PFSK-1 (cell line): Measurements from ENCODE around the gene HSPBAP1.

Experiments
- FOXP2 ChIP-seq: optimal IDR thresholded peaks from 2 replicates; pipeline ENCODE3; 2011; ENCODE audit warnings: borderline replicate concordance, control low read depth, inconsistent platforms; ENCODE audit not compliant: insufficient read depth; ENCODE audit errors: extremely low read length, extremely low read depth
- POLR2AphosphoS5 ChIP-seq: IDR thresholded peaks from 2 replicates; pipeline ENCODE4 v1.6.1; 2012; ENCODE audit warnings: low read depth, mild to moderate bottlenecking, control low read depth, low read length, moderate library complexity
- SIN3A ChIP-seq: IDR thresholded peaks from 2 replicates; pipeline ENCODE4 v1.6.1; 2012; ENCODE audit warnings: mild to moderate bottlenecking, low read length, moderate library complexity, borderline replicate concordance; ENCODE audit not compliant: insufficient read depth
- TAF1 ChIP-seq: IDR thresholded peaks from 2 replicates; pipeline ENCODE4 v1.6.1; 2012; ENCODE audit warnings: low read length, control low read depth, borderline replicate concordance; ENCODE audit not compliant: insufficient read depth
- TF ChIP-seq, protein P1 (sequence below), 2 experiments: IDR thresholded peaks; 2 replicates each; pipeline versions ENCODE4 v1.6.1 to v1.8.0; 2011 to 2012; ENCODE audit warnings: low read depth in 2 of 2, low read length in 2 of 2, control low read depth in 1 of 2, inconsistent platforms in 1 of 2, mild to moderate bottlenecking in 1 of 2, moderate library complexity in 1 of 2; ENCODE audit not compliant: insufficient read depth in 1 of 2

The HSPBAP1 gene

DNA sequence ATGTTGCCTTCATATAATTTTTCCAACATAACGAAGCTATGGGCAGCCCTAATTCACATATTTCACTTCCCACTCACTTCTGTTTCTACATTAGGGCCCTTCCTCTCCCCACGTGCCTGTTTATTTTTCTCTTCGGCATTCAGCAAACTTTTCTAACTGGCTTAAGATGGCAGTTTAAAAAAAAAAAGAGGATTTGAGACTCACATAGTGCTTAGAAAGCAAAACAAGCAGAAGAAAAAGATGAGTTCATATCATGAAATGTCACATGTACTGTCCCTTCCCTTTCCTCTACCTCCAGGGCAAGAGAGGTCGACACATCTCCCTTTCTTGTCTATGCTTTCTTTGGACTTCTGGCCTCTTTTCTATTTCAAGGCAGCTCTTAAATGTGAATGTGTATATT, 31.8 kb upstream of the HSPBAP1 start:
- TF ChIP-seq FOXP2 (no peak), POLR2AphosphoS5 (no peak), SIN3A (no peak), TAF1 (no peak)
- TF ChIP-seq, protein P1, sequence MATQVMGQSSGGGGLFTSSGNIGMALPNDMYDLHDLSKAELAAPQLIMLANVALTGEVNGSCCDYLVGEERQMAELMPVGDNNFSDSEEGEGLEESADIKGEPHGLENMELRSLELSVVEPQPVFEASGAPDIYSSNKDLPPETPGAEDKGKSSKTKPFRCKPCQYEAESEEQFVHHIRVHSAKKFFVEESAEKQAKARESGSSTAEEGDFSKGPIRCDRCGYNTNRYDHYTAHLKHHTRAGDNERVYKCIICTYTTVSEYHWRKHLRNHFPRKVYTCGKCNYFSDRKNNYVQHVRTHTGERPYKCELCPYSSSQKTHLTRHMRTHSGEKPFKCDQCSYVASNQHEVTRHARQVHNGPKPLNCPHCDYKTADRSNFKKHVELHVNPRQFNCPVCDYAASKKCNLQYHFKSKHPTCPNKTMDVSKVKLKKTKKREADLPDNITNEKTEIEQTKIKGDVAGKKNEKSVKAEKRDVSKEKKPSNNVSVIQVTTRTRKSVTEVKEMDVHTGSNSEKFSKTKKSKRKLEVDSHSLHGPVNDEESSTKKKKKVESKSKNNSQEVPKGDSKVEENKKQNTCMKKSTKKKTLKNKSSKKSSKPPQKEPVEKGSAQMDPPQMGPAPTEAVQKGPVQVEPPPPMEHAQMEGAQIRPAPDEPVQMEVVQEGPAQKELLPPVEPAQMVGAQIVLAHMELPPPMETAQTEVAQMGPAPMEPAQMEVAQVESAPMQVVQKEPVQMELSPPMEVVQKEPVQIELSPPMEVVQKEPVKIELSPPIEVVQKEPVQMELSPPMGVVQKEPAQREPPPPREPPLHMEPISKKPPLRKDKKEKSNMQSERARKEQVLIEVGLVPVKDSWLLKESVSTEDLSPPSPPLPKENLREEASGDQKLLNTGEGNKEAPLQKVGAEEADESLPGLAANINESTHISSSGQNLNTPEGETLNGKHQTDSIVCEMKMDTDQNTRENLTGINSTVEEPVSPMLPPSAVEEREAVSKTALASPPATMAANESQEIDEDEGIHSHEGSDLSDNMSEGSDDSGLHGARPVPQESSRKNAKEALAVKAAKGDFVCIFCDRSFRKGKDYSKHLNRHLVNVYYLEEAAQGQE (IDR thresholded peaks at IDR 0.05; ENCODE audit: insufficient read depth in 1 of 2, low read depth in 2 of 2, low read length in 2 of 2): no peak

DNA sequence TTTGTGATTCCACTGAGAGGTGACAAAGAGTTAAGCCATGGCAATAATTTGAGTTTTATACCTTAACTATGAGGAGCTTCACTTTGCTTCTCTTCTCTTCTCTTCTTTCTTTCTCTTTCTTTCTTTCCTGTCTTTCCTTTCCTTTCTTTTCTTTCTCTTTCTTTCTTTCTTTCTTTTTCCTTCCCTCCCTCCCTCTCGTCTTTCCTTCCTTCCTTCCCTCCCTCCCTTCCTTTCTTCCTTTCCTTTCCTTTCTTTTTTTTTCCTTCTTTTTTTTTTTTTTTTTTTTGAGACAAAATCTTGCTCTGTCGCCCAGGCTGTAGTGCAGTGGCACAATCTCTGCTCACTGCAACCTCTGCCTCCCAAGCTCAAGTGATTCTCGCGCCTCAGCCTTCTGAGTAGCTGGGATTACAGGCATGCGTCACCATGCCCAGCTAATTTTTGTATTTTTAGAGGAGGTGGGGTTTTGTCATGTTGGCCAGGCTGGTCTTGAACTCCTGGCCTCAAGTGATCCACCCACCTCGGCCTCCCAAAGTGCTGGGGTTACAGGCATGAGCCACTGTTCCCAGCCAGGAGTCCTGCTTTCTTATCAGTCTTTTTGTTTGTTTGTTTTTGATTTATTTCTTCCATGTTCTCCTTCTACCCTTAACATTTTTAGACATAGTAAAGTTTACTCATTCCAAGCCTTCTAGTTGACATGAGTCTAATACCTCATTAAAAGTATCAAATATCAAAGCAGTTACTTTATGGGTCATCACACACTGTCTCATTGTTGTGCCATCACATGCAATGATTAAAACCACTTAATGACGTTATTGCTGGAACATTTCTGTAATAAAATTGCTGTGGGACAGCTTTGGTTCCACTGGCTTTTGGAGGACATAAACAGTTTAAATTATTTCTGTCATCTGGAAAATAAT, 31.1 kb upstream of the HSPBAP1 start:
- no peak for TF ChIP-seq SIN3A
- TF ChIP-seq FOXP2: no peak
- TF ChIP-seq TAF1: no peak
- TF ChIP-seq, protein P1 (IDR thresholded peaks at IDR 0.05; ENCODE audit: insufficient read depth in 1 of 2, low read depth in 2 of 2, low read length in 2 of 2): no peak
- TF ChIP-seq POLR2AphosphoS5: no peak

DNA sequence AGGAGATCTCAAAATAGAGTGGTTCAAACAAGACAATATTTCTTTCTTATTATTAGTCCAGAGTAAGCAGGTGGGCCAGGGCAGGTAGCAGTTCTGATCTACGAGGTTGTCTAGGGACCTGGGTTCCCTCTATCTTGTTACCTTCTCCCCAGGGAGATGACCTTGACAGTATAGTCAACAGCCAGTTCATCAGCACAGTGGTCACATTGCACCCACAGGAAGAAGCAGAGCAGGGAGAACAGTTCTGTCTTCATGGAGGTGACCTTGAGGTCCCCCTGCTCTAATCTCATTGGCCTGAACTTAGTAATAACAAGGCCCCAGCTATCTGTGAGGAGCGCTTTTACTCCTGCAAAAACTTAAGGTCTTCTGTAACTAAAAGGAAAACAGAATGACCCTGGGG, 23.0 kb upstream of the HSPBAP1 start:
- TF ChIP-seq, protein P1 (IDR thresholded peaks at IDR 0.05; ENCODE audit: insufficient read depth in 1 of 2, low read depth in 2 of 2, low read length in 2 of 2): no peak
- TF ChIP-seq SIN3A (no peak), FOXP2 (no peak), POLR2AphosphoS5 (no peak), TAF1 (no peak)

DNA sequence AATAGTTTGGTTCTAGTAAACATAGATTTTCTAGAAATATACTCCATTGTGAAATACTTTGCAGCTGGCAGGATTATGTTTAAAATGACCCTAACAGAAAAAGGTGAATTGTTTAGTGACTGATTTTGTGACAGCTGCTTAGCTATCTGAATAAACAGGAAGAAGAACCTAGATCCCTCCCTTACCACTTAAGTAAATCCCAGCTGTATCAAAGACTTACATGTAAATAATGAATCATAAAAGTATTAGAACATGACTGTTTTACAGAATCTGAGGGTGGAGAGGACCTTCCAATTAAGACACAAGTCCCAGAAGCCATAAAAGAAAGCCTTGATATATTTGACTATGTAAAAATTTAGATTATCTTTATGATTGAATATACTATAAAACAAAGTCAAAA, 17.1 kb upstream of the HSPBAP1 start:
- TF ChIP-seq SIN3A (no peak), FOXP2 (no peak), TAF1 (no peak), POLR2AphosphoS5 (no peak)
- TF ChIP-seq, protein P1 (IDR thresholded peaks at IDR 0.05; ENCODE audit: insufficient read depth in 1 of 2, low read depth in 2 of 2, low read length in 2 of 2): no peak

DNA sequence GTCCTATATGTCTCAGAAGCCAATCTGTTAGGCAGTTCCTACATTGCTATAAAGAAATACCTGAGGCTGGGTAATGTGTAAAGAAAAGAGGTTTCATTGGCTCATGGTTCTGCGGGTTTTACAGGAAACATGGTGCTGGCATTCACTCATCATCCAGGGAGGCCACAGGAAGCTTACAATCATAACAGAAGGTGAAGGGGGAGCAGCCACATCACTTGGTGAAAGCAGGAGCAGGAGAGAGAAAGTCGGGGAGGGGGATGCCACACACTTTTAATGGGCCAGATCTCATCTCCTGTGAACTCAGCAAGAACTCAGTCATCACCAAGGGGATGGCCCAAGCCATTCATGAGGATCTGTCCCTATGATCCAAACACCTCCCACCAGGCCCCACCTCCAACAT, 10.3 kb upstream of the HSPBAP1 start:
- no peak for TF ChIP-seq POLR2AphosphoS5
- TF ChIP-seq TAF1: no peak
- TF ChIP-seq FOXP2: no peak
- TF ChIP-seq SIN3A: no peak
- TF ChIP-seq, protein P1 (IDR thresholded peaks at IDR 0.05; ENCODE audit: insufficient read depth in 1 of 2, low read depth in 2 of 2, low read length in 2 of 2): no peak
